GM12878 (cell line): ENCODE results near the gene AVPR1B.

Source experiments
- KLF5 ChIP-seq: fragments of 450-650 bp; IDR thresholded peaks from 2 replicates; pipeline ENCODE4 v1.6.1; 2014; ENCODE audit warnings: mild to moderate bottlenecking; ENCODE audit not compliant: partially characterized antibody
- TF ChIP-seq, protein P1 (sequence below), 3 experiments: IDR thresholded peaks in 2 of 3; conservative IDR thresholded peaks in 1 of 3; 2 replicates each; pipeline ENCODE4 v1.5.1; 2011; ENCODE audit warnings: low read depth in 3 of 3, low read length in 3 of 3, mild to moderate bottlenecking in 3 of 3, control low read depth in 2 of 3, moderate library complexity in 2 of 3, inconsistent platforms in 1 of 3, mixed read lengths in 1 of 3; ENCODE audit not compliant: control insufficient read depth in 2 of 3, insufficient read depth in 1 of 3; ENCODE audit errors: extremely low read depth in 1 of 3

DNA sequence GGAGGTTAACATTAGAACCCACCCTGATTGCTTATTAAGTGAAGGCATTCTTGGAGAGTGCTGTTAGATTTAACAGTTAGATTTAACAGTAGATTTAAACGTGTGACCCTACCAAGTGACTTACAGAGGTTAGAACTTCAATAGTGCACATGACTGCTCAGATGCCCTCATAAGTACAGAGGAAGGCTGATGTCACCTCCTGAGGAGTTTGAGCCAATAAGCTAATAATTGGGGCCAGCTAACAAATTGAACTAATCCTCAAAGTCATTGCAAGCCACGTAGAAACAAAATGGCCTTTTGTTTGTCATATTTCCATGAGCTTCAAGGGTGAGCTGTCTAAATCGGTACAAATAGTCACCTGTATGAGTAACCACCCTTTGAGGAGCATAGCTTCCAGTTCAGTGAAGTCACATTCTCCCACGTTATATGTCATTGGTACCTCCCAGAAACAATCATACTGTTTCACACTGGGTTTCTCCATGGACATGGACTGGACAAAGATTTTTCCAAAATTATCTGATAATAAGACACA lies 11.7 kb downstream of the AVPR1B start:
- TF ChIP-seq KLF5 = no peak
- TF ChIP-seq, protein P1, sequence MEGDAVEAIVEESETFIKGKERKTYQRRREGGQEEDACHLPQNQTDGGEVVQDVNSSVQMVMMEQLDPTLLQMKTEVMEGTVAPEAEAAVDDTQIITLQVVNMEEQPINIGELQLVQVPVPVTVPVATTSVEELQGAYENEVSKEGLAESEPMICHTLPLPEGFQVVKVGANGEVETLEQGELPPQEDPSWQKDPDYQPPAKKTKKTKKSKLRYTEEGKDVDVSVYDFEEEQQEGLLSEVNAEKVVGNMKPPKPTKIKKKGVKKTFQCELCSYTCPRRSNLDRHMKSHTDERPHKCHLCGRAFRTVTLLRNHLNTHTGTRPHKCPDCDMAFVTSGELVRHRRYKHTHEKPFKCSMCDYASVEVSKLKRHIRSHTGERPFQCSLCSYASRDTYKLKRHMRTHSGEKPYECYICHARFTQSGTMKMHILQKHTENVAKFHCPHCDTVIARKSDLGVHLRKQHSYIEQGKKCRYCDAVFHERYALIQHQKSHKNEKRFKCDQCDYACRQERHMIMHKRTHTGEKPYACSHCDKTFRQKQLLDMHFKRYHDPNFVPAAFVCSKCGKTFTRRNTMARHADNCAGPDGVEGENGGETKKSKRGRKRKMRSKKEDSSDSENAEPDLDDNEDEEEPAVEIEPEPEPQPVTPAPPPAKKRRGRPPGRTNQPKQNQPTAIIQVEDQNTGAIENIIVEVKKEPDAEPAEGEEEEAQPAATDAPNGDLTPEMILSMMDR (IDR thresholded peaks at IDR 0.05 in 2 of 3, conservative IDR thresholded peaks at IDR 0.05 in 1 of 3; ENCODE audit: control insufficient read depth in 2 of 3, extremely low read depth in 1 of 3, insufficient read depth in 1 of 3, low read depth in 3 of 3, low read length in 3 of 3) = no peak
